Kidney tubule cell (primary cell): ENCODE data around the gene SIDT1.

Experiments used
- DNase-seq: peaks from one replicate; pipeline ENCODE4 v3.0.0-alpha.2; 2018; ENCODE audit warnings: low spot score

Gene SIDT1

GRCh38 chr3:113597596-113598354 is 65.4 kb downstream of the SIDT1 start:
- no peak for DNase-seq

DNA sequence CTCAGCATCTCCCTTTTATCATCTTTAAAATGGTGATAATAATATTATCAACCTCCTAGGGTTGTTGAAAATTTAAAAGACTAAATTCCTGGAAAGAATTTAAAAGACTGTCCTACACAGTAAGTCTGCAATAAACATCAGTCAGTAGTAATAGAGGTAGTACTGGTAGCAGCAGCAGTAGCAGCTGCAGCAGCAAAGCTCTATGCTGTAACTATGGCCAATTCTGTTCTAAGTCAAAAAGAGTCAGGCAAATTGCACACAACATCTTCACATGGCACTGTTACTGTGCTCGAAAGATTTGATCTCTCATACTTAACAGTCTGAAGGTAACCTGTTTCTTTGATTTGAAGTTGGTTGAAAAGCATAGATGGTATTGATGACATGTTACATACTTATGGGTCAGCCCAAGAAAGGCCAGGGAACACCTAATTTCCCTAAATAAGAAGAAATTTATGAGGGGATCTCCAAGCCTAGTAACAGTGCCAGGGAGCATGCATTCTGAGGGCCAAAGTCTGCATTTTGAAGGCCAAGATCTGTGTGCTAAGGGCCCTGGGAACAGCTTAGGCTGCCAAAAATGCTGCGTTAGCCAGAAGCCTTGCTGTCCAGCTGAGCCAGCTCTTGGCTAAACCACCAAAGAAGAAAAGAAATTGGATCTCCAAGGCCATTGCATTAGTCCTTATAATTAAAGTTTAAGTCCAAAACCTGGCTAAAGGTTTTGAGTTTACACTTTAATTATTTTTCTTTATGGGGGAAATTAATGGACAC is 68.2 kb downstream of the SIDT1 start:
- DNase-seq, result no peak

- DNase-seq, result no peak
These were observed 68.9 kb downstream of the SIDT1 start for GRCh38 chr3:113601240-113601639.

DNA sequence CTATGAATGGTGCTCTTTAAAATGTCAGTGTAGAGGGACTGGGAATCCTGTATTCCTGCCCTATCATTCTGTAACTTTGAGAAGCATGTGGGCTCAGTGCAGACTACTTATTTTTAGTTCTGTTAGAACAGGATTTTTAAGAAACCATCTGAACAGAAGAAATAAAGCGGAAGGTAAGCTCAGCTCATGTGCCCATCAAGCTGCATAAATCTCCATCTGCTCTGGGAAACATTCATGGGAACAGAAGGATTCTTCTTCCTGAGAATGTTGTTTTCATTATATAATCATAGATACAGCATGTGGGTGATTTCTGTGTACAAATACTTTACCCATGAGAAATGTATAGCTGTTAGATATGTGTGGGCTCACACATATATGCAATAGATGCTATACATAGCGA is 69.9 kb downstream of the SIDT1 start:
- DNase-seq, result no peak

GRCh38 chr3:113602836-113603235 is 70.5 kb downstream of the SIDT1 start:
- no peak for DNase-seq

DNA sequence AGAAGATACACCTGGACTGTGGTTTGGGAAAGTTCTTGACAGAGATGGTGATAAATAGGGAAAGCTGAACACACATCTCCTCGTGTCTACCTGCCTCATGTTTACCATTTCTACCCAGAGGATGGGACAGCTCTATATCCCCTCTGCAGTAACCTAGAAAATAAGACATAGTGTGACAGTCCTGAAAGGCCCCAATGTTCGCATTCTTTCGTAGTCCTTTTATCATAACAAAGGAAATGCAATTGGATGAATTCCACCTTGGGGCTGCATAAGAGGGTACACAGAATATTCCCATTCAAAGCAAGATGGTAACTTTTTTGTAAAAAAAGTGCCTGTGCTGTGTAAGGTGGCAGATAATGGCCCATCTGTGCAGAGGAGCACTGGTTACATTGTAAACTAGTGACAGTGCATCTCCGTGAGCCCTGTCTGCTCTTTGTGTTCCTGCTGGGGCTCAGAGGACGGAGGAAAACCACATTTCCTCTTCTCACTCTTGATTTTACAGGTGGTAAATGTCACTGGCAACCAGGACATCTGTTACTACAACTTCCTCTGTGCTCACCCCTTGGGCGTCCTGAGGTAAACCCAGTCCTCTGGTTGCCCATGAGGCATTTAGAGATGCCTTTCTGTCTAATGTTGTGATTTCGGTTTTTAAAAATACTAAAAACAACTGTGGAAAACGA is 74.3 kb downstream of the SIDT1 start:
- DNase-seq, result no peak

DNA sequence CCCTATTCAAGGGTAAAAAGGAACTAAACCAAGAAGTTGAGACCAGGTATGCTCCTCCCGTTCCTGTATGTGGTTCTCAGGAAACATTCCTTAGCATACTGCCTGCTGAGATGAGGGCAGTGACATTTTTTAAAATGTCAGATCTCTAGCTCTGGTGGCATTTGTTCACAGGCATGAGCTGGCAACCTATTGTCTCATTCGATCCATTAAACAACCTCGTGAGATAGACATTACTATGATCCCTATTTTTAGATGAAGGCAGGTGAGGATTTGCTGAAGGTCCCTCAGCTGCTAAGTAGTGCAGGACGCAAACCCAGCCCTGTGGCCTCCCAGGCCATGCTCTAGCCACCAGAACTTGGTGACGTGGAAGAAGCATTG is 74.9 kb downstream of the SIDT1 start:
- no peak for DNase-seq

- no peak for DNase-seq
These were observed 82.0 kb downstream of the SIDT1 start for GRCh38 chr3:113614402-113614801.

- DNase-seq, result no peak
These were observed 83.6 kb downstream of the SIDT1 start for GRCh38 chr3:113615976-113616375.

GRCh38 chr3:113617726-113618125 is 85.4 kb downstream of the SIDT1 start:
- DNase-seq, result no peak

DNA sequence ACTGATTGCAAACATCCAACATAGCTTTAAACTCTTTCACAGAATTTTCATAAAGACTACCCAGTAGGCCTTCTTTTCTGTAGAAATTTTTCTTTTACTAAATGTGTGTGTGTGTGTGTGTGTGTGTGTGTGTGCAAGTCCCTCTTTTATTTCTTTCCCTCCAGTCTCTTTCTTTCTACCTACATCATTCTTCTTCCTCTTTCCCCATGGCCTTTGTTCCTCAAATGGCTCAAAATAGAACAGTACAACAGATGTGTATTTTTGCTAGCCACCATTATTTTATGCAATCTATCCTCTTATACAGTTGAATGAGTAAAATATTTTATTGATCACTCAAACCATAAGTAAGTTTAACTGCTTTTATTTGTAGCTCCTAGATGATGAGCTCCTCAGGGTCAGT is 87.7 kb downstream of the SIDT1 start:
- DNase-seq, result no peak

GRCh38 chr3:113623324-113623723 is 91.0 kb downstream of the SIDT1 start:
- DNase-seq, result no peak

DNA sequence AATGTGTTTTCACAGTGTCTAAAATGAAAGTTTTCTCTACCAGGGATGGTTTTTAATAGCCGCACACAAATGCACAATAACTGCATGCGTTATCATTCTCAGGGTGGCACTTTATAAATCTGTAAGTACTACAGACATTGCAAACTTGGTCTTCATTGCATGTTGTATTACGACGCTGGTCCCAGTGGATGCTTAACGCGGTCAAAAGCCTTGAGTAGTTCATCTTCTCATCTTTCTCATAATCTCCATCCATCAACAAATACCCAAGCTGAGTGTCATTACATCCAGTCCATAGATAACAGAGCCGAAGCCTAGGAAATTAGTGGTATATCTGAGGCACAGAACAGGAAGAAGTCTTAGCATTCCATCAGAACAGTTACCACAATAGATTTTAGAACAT is 91.5 kb downstream of the SIDT1 start:
- DNase-seq, result no peak

DNA sequence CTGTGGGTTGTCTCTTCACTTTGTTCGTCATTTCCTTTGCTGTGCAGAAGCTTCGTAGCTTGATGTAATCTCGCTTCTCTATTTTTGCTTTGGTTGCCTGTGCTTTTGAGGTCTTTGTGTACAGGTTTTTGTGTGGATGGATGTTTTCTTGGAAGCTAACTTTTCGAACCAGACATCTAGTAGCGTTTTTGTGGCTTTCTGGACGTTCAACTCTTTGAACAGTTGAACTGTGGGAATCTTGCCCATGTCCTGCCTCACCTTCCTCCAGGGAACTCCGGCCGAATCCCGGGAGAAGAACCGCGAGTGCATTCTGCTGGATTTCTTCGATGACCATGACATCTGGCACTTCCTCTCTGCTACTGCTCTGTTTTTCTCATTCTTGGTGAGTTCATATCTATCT is 93.5 kb downstream of the SIDT1 start:
- no peak for DNase-seq

DNA sequence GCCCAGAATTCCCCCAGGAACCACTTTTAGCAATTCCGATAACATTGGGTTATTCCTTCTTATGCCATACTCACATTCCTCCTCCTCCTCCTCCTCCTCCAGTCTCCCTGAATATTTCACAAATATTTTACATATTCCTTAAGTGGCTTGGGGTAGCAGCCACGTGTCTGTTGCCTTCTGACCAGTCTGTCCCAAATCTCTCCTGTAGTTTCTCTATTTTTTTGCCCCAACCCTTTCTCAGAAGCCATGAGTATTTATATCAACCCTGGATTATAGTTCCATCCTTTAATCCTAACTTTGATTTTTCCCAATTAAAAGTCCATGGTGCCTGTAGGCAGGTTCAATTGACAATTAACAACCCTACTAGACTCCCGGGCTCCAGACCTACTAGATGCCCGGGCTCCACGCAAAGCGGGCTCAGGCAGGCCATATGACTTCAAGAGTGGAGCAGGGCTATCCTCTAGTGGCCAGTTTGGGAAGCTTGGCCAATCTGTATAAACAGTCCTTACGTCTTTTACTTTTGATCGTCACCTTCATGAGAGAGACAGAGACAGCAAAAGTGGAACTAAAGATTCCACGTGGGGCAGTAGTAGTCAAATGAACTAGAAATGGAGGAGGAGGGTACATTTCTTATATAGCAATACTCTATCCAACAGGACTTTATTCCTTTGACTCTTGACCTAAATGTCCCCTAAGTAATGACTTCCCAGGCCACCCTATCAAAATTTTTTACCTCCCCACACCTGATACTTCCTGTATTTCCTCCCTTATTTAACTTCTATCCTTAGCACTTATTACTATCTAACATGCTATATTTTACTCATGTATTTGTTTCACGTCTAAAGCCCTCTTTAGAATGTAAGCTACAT is 94.4 kb downstream of the SIDT1 start:
- DNase-seq, result peak; percentile 62

DNA sequence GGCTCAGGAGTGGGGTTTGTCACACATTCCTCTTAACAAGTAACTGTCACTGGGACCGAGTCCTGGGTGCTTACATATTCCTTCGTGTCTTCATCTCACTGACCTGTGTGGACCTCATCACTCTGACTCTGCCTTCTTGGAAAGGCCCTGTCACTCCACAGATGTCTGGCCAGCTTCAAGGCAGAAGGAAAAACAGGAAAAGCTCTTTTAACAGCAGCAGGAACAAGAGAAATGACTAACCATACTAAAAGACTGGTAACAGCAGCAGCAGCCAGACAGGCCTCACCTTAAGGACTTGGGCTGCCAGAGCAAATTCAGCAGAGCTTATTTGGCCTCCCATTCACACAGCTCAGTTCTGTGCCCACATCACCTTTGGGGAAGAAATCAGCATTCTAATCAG is 96.0 kb downstream of the SIDT1 start:
- DNase-seq, result no peak

DNA sequence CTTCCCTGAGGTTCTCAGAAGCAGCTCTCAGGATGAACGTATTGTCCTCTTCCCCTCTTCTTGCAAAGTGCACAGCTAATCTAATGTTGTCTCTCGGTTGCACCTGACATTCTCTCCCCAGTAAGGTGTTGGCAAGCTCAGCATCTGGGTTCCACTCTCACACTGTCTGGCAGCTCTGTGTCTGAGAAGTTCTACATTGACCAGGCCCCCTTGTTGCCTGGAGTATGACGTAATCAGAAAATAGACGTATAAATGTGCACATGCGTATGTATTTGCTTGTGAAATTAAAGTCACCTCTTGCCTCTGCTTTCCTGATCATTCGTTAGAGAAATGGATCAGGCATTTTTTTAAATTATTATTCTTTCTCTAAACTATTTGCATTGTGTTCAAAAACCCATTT is 96.4 kb downstream of the SIDT1 start:
- no peak for DNase-seq

DNA sequence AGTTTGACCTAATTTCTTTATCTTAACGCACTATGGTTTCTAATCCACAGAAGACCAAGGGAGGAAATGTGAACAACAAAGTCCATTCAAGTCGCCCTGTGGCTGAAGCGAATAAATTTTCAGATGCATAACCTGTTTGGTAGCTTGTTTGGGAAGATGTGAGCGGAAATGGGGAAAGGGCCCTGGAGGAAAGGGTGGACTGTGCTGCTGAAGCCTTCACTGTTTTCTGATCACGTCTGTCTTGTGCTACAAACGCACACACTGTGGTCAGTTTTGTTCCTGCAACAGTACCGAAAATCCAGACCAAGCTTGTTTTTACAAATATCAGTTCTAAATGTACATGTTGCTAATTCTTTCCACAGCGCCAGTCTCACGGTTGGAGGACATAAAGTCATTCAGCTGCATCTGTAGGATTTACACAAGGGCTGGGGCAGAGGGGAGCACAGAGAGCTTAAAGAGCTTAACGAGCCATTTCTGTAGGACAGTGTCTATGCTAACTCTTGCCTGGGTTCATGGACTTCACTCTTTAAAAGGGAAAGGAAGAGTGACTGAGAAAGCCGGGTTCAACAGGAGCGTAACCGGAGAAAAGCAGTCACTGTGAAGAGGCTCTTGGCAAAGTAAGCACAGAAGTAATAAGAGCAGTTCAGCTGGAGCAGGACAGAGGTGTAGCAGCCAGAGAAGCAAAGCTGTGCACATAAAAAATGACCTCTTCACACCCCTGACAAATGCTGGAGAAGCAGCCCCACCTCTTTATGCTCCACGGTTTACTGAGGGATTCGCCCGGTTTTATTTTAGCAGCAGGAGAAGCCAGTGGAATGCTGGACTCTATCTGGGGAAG is 97.4 kb downstream of the SIDT1 start:
- DNase-seq, result peak; percentile 15

DNA sequence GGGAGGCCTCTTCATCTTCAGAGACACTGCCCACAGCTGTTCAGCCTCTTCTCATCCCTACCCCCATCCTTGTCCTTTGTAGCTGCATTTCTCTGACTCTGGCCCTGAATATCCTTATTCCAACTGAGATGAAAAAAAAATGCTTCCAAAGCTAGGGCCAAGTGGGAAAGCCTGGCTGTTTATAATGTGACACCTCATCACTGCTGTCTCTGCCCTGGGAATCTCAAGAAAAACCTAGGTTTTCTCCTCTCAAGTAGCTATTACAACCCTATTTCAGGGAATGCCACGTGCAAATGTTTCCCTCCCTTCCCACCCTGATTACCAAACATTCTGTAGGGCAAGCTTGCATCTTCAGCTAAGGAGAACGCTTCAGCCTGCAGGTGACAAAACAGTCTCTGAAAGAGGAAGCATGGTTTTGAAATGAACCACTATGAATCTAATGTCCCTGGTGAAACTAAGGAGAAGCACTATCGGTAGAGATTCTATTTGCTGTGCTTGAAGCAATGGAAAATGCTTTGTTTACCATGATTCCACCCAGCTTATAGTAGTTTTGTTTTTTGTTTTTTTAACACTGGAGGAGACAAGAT is 98.7 kb downstream of the SIDT1 start:
- DNase-seq, result no peak

DNA sequence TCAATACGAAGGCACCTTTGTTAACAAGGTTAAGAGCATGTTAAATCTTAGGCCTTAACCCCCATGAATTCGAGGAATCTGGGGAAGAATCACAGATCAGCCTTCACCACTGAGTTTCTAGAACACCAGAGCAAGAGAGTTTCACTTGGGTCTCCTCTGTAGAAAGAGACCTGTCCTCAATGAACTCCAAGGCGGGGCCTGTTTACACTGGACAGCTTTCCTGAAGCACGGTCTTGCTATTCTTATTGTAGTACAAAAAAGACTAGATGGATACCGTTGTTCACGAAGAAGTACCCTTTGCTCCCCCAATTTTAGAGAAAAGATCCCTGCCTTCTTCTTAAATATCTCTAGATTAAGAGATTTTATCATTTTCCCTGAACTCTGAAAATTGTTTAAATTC is 99.2 kb downstream of the SIDT1 start:
- no peak for DNase-seq
